Measurements from ENCODE around the gene IL22RA2.

The IL22RA2 gene

DNA sequence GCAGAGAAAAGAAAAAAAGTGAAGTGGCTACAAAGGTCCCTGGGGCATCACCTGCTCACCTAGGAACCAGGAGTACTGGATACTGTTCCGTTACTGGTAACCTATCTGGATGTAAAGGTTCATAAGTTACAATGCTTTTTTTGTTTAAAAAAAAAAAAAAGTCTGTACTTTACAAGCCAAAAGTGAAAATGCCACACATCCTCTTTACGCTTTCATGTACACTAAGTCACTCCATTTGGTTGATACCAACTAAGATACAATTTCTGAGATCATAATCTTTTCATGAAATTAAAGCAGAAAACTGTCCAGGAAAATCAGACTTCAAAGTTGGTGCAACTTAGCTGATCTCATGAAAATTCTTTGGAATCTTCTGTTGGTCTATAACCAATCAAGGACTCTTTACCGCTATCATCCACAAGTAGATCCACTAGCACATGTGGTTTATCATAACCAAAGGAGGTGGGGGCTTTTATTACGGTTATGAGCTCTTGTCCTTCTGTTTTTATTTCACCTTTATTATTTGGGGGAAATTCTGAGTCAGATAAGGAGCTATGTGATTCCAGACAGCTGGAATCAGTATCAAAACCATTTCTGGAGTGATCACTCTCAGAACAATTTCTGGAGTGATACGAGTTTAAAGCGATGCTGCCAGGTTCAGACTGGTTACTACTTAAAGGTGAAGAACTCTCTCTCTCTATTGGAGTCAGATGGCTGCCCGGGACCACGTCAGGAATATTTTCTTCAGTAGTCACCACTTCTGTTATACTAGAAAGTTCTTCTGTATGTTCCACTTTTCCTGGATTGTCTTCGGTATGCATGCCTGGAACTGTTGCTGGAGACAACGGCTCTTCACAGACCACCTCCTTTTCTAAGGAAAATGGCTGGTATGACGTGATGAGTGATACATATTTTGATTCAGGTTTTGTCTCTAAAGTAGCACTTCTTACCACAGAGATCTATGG, 24.5 kb upstream of the IL22RA2 start:
- no peak for DNase-seq

DNA sequence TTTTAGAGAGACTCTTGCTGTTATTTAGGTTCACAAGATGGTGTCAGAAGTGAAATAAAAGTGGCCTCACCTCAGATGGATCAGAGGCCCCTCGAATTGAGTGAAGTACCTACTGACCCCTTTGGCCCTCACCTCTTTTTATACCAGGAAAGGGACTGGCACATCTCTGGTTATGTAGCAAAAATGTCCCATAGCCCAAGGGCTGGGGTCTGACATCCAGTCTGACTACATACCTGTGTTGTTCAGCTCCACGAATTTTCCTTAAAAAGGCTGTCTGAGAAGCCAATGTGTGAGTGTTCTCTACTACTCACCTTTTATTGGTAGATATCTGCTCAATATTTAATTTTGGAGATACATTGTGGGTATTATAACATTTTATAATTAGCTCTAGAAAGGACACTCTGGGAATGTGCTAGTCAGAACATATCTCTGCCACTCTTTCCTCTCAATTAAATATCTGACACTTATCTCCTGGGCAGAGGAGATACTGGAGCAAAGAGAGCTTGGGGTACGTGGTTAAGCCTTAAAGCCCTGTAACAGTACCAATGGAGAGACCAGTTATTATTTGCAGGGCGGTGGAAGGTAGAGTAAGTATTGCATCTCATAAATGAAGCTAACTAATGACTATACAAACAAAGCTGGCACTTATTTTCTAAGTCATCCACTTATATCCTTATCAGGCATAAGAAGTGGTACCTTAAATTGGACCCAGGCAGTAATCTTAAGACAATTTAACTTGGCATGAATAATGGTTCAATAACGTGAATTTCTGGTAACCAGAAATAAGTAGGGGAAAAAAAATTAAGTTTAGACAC, 20.0 kb upstream of the IL22RA2 start:
- no peak for DNase-seq

DNA sequence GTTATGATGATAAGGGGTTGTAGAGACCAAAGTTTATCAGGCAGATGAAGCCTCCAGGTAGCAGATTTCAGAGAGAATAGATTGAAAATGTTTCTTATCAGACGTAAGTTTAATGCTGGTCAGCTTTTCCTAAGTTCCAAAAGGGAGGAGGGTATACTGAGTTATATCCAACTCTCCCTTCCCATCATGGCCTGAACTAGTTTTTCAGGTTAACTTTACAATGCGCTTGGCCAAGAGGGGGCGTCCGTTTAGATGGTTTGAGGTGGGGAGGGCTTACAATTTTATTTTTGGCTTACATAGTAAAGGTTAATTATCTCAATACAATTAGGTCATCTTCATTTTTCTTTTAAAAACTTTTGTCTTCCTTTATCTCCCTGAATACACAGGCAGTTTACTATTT, 19.4 kb upstream of the IL22RA2 start:
- no peak for DNase-seq

DNA sequence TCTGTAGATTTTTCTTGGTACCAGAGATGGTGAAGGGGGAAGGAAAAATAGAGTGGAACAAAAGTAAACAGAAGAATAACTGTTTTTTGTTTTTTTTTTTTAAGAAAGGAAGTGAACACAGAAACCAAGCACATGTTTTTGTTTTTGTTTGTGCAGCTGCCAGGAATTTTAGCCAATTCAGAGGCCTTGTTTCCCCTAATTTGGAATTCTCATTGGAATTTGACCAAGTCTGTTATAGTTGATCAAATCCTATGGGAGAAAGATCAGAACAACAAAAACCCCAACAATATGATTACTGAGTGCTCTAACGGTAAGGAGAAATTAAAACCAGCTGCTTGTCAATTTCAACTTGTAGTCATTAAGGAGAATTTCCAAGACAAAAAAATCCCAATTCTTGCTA, 18.2 kb upstream of the IL22RA2 start:
- DNase-seq = no peak

DNA sequence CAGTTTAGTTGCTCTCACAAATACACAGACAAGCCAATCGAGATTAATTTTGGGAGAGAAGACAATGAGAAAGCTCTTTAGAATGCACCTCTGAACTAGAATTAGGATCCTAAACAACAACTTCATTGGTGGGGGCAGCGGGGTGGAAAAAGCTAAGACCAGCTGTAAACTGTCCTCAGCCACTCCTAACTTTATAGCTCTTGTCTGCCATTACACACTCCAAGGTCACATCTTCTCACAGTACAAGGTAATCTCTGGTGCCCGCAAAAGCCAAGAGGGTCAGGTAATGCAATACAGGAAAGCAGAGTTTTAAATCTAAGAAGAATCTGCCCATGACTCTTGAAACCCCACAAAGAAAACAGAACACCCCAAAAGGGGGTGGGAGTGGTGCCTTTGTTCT, 17.8 kb upstream of the IL22RA2 start:
- DNase-seq = no peak

DNA sequence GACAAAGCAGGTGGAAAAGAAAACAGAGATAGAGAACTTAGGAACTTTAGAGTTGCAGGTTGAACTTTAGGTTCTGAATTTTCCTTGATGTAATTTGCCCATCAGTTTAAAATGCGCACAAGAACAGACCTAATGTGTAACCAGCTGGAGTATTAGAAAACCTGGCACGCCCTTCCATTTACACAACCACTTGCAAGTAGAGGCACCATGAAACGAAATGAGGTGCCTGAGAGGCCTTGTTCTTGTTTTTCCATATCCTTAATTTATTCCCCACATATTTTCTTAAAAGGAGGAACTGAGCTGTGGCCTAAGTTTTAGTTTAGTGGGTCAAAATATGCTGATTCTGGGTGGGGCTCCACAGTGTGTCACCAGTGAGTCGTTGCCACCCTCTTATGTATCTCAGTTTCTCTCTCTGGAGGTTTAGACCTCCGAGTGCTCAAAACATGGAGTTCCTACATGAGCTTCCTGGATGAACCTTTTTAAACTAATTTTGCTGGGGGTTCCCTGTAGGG, 17.2 kb upstream of the IL22RA2 start:
- no peak for DNase-seq

DNA sequence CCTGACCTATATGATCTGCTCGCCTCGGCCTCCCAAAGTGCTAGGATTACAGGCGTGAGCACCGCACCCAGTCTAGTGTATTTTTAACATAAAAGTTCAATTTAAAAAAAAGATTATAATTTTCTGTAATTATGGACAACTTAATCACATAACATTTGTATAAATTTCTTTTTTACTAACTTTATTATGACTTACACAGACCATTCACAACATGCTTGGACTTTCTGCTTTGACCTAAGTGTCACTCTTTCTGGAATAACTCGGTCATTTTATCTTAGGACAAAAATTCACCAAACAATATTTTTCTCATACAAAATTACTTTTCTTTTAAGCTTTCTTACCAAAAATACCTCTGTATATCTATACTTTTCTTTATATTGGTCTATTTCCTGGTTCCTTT, 15.4 kb upstream of the IL22RA2 start:
- no peak for DNase-seq

DNA sequence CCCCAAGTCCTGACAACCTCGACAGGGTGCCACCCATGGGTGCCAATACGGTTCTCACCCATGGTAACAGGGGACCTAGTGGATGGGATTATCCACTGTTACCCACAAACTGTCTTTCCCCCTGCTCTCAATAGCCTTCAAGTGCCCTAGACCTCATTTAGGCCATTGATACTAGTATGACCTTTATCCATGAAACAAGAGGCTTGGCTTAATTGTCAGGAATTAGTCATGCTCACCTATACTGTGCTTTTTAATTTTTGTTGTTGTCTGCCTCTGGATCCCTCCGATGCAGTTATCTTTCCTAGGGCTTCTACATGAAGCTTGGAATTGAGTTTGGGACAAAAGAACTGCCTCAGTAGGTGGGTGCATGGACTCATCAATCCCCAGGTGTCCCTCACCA, 11.8 kb upstream of the IL22RA2 start:
- DNase-seq = no peak

DNA sequence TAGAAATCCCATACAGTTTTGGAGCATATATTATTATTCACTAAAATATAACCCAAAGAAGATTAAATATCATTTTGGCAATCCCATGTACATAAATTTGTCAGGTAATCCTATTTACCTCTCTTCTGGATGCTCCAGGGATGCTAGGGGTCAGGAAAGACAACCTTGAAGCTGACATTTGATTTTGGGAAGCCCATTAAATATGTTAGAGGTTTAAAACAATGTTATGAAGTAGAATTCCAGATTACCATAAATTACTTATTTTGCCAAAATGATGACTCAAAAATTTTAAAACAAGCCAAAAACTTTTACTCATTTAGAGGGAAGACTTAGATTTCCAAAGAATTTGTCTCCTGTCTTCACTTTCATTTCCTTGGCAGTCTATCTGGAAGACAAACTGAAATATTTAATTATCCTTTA, 9.2 kb upstream of the IL22RA2 start:
- no peak for DNase-seq

DNA sequence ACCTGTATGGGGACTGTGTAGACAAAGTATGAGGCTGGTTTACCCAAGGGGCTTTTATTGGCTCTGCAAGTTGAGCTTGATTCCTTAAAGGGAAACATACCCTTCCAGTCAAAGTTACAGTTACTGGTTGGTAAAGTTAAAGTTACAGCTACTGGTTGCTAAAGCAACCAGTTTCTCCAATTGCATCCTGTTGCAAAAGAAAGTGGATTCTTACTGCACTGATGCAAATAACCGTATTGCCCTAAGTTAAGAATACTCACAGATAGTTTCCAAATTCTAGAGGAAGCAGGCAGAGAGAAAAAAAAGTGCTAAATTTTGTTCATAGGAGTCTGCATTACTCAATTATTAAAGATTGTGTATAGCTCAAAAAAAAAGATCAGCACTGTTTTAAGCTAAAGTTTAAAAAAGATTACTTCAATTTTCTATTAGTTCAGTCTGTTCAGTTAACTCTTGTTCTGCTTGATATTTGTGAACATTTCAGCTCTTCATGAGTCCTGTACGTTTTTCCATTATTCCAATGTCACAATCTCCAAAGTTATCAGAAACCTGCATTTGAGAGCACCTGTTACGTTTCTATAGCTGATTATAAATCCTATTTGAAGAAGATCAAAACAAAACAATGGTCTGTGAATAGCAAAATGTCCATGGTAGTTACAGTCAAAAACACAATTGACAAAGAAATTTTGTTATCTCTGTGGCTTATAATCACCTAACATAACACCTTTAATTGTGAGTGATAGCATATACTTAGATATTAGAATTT, 8.6 kb upstream of the IL22RA2 start:
- DNase-seq = no peak

DNA sequence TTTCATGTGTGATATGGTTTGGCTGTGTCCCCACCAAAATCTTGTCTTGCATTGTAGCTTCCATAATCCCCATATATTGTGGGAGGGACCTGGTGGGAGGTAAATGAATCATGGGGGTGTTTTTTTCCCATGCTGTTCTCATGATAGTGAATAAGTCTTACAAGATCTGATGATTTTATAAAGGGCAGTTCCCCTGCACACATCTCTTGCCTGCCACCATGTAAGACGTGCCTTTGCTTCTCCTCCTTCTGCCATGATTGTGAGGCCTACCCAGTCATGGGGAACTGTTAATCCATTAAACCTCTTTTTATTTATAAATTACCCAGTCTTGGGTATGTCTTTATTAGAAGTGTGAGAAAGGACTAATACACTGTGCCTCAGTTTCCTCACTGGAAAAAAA, 4.2 kb upstream of the IL22RA2 start:
- DNase-seq = no peak

DNA sequence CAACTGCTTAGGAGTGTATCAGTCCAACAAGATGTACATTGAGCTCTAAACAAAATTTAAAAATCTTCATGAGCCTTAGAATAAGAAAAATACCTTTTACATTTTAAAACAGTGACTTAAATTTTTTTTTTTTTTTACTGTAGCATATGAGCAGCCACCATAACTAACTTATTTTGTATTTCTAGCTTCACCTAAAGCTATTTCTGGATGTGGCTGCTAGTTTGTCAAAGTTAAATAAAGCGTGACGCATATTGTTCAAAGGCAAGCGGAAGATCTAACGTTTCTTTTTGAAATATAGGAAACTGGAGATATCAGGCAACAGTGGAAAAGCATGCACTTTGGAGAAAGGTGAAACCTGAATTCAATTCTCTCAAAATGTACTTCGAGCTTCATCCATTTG, 3.3 kb upstream of the IL22RA2 start:
- DNase-seq = no peak

DNA sequence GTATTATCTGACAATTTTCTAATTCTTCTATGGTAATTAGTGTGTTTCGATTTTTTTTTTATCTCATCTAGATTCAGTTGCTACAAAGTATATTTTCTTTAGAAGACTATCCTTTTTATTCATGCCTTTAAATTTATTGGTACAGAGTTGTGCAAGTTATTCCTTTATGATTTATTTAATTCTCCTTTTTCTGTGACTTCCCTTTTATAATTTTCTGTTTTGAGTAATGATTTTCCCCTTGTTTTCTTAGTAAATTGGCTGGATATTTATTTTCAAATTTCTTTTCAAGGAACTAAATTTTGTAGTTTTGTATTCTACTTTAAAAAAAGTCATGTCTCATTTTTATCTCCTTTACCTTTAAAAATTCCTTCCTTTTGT, 2.4 kb upstream of the IL22RA2 start:
- DNase-seq = no peak

DNA sequence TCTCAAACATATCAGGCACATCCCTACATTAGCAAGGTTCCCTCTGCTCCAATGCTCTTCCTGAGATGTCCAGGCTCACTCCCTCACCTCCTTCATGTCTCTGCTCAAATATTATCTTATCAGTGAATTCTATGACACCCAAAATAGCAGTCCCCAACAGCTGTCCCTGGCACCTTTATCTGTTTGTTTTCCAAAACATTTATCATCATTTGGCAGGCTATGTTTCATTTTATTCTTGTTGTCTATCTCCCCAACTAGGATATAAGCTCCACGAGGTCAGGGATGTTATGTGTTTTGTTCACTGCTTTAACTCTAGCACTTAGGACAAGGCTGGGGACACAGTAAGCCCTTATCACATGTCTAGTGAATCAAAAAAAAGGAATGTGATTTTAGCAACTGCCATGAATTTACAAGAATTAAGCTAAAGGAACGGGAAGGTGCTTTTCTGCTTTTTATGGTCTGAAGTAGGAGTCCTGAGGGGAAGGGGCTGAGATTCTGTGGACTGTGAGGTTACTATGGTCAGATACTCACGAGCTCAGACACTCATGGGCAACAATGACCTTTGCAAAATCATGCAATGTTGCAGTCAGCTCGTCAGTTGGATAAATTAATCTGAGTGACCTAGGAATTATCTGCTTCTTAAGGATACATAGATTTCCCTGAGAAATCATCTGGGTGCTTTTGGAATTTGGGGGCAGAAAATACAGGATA, 1.9 kb upstream of the IL22RA2 start:
- DNase-seq = no peak

DNA sequence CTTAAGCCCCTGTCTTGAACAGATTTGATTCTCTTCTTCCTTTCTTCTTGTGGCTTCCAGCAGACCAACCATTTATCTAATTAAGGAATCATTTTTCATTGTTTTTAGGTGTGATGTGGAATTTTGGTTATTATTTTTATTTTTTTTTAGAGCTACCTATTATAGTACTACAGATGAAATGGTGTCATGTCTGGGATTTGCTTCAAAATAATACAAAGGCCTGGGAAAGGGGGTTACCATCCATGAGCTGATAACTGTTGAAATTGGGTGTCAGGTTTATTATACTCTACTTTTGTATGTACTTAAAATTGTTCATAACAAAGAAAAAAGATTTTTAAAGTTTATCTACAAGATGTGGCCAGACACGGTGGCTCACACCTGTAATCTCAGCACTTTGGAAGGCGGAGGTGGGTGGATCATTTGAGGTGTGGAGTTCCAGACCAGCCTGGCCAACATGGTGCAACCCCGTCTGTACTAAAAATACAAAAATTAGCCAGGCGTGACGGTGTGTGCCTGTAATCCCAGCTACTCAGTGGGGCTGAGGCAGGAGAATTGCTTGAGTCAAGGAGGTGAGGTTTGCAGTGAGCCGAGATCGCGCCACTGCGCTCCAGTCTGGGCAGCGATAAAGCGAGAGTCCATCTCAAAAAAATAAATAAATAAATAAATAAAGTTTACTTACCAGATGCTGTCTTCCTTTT, 561 bp downstream of the IL22RA2 start:
- no peak for DNase-seq

DNA sequence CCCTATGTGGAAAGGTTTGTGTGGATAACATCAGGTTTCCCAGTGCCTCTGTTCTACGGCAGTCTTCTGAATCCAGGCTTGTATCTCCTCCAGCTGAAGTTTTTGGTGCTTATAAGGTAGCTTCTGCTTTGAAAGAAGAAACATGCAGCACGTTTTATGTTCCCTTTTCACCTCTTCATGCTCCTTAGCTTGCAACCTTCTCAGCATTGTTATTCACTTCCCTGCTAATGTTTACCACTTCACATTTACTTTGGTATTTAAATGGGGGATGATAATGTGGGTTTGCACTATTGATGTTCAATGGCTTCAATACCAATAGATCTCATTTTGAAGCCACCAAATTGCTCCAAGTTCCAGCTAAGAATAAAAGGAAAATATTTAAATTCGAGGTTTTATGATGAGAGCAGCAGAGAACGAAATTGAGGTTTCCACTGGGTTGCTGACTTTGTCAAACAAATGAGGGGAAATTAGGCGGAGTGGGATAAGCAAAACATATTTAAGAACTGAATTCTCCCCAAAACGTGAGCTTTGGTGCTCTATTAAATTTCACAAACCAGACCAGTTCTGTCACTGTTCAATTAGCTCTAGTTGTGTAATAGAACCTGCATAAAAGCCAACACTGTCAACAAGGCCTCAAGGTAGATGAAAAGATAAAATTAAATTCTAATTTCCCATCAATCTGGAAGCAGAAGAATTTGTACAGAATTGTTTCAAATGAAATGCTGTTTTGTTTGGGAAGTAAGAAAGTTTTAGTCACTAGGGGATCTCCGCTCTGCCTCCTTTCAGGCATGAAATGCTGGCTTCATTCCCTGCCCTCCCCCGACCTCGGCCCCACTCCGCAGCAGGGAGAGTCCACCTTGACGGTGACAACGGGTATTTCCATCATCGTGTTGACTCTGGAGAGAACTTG, 1.4 kb downstream of the IL22RA2 start:
- DNase-seq = no peak

DNA sequence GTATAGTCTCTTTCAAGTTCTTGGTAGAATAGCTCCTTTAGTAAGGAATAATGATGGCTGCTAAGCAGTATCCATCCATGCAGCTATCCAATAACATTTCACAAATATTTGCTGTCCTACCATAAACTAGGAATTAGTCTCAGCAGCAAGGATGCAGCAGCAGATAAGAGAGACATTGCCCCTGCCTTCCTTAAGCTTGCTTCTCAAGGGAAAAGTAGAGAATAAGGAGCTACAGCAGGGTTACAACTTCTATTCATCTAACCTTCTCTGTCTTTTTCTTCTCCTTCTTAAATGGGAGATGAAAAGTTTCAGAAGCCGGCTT, 2.4 kb downstream of the IL22RA2 start:
- no peak for DNase-seq

DNA sequence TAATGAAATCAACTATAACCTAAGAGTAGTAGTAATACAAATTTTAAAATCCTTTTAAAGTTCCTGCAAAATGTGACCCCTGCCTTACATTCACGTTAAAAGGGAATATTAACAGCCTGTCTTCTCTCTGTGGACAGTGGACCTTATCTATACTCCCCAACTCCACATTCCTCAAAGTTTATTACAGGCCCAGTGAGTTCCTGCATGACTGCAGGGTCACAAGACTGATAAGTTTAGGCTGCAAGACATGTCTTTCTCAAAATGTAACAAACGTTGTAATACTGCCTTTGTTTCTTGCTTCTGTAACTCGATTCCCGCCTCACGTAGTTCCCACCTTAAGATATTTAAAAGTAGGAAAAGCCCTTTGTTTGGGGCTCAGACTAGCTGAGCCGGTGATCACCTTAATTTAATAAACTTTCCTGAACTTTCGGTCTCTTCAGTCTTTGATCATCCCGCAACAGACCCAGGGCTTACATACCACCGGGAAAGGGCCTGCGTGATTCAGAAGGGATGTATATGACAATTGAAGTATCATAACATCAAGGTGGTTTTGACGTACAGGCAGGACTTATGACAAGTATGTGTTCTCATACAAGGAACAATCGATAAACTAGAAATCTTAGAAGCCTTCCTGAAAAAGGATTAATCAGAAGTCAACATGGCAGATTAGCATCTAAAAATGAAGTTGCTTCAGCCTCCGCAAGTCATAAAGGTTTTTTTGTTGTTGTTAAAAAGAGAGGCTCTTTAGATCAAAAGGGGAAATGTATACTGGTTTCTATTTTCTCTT, 3.0 kb downstream of the IL22RA2 start:
- DNase-seq = no peak

DNA sequence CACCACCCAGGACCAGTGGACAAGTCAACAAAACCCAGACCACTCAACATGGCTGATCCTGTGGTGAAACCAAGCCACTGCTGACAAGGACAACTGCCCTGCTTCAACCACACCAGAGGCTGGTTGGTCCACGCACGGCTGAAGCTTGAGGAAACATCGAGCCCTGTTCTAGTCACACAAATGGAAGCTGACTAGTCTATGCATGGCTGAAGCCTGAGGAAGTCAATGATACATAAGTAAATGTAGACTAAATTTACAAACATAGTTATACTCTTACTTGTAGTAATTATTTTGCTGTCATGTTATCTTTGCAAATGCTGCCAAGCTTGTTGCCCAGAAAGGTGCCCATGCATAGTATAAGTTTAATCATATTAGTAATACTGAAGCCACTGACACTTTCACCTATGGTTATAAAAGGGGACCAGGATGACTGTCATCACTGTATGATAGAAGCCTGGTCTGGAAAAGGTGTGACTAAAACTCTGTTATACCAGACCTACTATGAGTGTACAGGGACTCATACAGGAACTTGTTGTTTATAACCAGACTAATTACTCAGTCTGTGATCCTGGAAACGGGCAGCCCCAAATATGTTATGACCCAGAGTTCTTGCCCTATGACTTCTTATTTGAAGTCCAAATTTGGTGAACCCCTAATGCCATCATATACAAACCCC, 5.6 kb downstream of the IL22RA2 start:
- DNase-seq = no peak
